Kasumi-1 (cell line): ENCODE results near the gene PNCK.

Experiments used
- DNase-seq, 2 experiments: peaks; one replicate each; lab custom pipeline; 2025; lab: John Stamatoyannopoulos, UW

Gene PNCK

GRCh38 chrX:153626863-153627674 lies 46.5 kb downstream of the PNCK start:
- DNase-seq, result no peak

- no peak for DNase-seq
Observed at GRCh38 chrX:153626025-153626633, 47.5 kb downstream of the PNCK start.

GRCh38 chrX:153625271-153626024 lies 48.2 kb downstream of the PNCK start:
- DNase-seq, result no peak

GRCh38 chrX:153624196-153625091 lies 49.2 kb downstream of the PNCK start:
- no peak for DNase-seq

- DNase-seq, result no peak
Observed at GRCh38 chrX:153623310-153624029, 50.1 kb downstream of the PNCK start.

- no peak for DNase-seq
Observed at GRCh38 chrX:153622661-153623309, 50.8 kb downstream of the PNCK start.

GRCh38 chrX:153621949-153622598 lies 51.5 kb downstream of the PNCK start:
- no peak for DNase-seq

- DNase-seq, result no peak
Observed at GRCh38 chrX:153620576-153620975, 53.0 kb downstream of the PNCK start.
